ENCODE data around the gene CLN5. TPM values are rescaled to one million over a fixed set of nuclear protein-coding genes. Genes with fewer than 3 reads are reported as not detected.

The CLN5 gene
- total RNA-seq, 1 experiment from 2014 or later = 21.4 TPM

DNA sequence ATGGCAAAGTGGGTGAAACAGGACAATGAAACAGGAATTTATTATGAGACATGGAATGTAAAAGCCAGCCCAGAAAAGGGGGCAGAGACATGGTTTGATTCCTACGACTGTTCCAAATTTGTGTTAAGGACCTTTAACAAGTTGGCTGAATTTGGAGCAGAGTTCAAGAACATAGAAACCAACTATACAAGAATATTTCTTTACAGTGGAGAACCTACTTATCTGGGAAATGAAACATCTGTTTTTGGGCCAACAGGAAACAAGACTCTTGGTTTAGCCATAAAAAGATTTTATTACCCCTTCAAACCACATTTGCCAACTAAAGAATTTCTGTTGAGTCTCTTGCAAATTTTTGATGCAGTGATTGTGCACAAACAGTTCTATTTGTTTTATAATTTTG, 8.6 kb downstream of the CLN5 start:
- POLR2A ChIA-PET = no interaction called here
- Histone ChIP-seq H3K27me3 (ENCODE audit: control insufficient read depth, insufficient read depth, low read length) (no peaks in the 10 kb centered on the region), H3K4me1 (ENCODE audit: control insufficient read depth, insufficient read depth, low read length) (no peaks in the 10 kb centered on the region), H3K4me3 (ENCODE audit: low read depth in 2 of 2, low read length in 2 of 2) (no peak overlapping the region), H3K9me3 (ENCODE audit: control insufficient read depth, insufficient read depth, low read depth, low read length) (no peaks in the 10 kb centered on the region), H3K27ac (ENCODE audit: low read length) (no peak overlapping the region), H3K36me3 (ENCODE audit: control insufficient read depth, insufficient read depth, low read length) (peaks cover 6% of the 10 kb centered on the region; the same call in 1 of the 2 replicates)
- CTCF ChIA-PET = no interaction called here
- BruUV-seq (replicated peaks) = no TSS peak
- TF ChIP-seq, protein P1, sequence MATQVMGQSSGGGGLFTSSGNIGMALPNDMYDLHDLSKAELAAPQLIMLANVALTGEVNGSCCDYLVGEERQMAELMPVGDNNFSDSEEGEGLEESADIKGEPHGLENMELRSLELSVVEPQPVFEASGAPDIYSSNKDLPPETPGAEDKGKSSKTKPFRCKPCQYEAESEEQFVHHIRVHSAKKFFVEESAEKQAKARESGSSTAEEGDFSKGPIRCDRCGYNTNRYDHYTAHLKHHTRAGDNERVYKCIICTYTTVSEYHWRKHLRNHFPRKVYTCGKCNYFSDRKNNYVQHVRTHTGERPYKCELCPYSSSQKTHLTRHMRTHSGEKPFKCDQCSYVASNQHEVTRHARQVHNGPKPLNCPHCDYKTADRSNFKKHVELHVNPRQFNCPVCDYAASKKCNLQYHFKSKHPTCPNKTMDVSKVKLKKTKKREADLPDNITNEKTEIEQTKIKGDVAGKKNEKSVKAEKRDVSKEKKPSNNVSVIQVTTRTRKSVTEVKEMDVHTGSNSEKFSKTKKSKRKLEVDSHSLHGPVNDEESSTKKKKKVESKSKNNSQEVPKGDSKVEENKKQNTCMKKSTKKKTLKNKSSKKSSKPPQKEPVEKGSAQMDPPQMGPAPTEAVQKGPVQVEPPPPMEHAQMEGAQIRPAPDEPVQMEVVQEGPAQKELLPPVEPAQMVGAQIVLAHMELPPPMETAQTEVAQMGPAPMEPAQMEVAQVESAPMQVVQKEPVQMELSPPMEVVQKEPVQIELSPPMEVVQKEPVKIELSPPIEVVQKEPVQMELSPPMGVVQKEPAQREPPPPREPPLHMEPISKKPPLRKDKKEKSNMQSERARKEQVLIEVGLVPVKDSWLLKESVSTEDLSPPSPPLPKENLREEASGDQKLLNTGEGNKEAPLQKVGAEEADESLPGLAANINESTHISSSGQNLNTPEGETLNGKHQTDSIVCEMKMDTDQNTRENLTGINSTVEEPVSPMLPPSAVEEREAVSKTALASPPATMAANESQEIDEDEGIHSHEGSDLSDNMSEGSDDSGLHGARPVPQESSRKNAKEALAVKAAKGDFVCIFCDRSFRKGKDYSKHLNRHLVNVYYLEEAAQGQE (IDR thresholded peaks at IDR 0.05; ENCODE audit: insufficient read depth in 1 of 2, low read depth in 2 of 2, low read length in 1 of 2) = no peak
- TF ChIP-seq POLR2AphosphoS5 (IDR thresholded peaks at IDR 0.05; ENCODE audit: low read depth, low read length) (no peak), TCF7L2 (IDR thresholded peaks at IDR 0.05; ENCODE audit: low read depth, low read length) (no peak), SIN3A (IDR thresholded peaks at IDR 0.05; ENCODE audit: borderline replicate concordance, insufficient read depth, low read depth, low read length) (no peak)
- TF ChIP-seq, protein P2, sequence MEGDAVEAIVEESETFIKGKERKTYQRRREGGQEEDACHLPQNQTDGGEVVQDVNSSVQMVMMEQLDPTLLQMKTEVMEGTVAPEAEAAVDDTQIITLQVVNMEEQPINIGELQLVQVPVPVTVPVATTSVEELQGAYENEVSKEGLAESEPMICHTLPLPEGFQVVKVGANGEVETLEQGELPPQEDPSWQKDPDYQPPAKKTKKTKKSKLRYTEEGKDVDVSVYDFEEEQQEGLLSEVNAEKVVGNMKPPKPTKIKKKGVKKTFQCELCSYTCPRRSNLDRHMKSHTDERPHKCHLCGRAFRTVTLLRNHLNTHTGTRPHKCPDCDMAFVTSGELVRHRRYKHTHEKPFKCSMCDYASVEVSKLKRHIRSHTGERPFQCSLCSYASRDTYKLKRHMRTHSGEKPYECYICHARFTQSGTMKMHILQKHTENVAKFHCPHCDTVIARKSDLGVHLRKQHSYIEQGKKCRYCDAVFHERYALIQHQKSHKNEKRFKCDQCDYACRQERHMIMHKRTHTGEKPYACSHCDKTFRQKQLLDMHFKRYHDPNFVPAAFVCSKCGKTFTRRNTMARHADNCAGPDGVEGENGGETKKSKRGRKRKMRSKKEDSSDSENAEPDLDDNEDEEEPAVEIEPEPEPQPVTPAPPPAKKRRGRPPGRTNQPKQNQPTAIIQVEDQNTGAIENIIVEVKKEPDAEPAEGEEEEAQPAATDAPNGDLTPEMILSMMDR (IDR thresholded peaks at IDR 0.05) = no peak
- no peak for DNase-seq (ENCODE audit: low read depth, low spot score)
- intact Hi-C loops (cut with micrococcal nuclease; ENCODE audit: unreplicated experiment) (no loop called here), in situ Hi-C loops (cut with HindIII; ENCODE audit: low pct_unique_long_range_greater_than_20kb, low sequenced_read_pairs) (no loop called here)
- no peak for ATAC-seq

DNA sequence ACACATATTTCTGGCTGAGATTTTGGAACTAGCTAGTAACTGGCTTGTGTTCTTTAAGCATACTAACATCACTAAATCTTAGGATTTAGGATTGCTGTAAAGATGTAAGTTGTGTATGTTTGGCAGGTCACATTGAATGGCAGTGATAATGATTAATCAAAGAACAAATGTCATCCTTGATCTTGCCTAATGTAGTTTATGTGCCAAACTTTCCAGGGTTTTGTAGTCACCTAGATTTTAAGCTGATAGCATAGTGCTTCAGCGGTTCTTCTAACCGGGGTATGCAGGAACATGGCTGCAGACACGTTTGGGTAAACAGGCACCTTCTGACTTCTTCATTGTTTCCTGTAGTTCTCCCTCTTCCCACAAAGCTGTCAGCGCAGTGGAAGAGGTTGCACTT, 9.7 kb downstream of the CLN5 start:
- no peaks in the 10 kb centered on the region for H3K4me1 ChIP-seq (ENCODE audit: control insufficient read depth, insufficient read depth, low read length)
- intact Hi-C loops (cut with micrococcal nuclease; ENCODE audit: unreplicated experiment) = no loop called here
- DNase-seq (ENCODE audit: low read depth, low spot score) (no peak), ATAC-seq (no peak)
- H3K27me3 ChIP-seq (ENCODE audit: control insufficient read depth, insufficient read depth, low read length) = no peaks in the 10 kb centered on the region
- ChIA-PET CTCF (interaction anchor here (0.8 kb wide), 1 partner anchor 1326 kb away, joined by 4 read pairs; no protein-coding TSS in a partner anchor), POLR2A (no interaction called here)
- no peak overlapping the region for H3K27ac ChIP-seq (ENCODE audit: low read length)
- H3K4me3 ChIP-seq (ENCODE audit: low read depth in 2 of 2, low read length in 2 of 2) = no peak overlapping the region
- no TSS peak for BruUV-seq (replicated peaks)
- in situ Hi-C loops (cut with HindIII; ENCODE audit: low pct_unique_long_range_greater_than_20kb, low sequenced_read_pairs) = no loop called here
- no peak for TF ChIP-seq SIN3A (IDR thresholded peaks at IDR 0.05; ENCODE audit: borderline replicate concordance, insufficient read depth, low read depth, low read length)
- TF ChIP-seq, protein P1 (IDR thresholded peaks at IDR 0.05; ENCODE audit: insufficient read depth in 1 of 2, low read depth in 2 of 2, low read length in 1 of 2) = no peak
- TF ChIP-seq, protein P2 (IDR thresholded peaks at IDR 0.05) = no peak
- no peaks in the 10 kb centered on the region for H3K9me3 ChIP-seq (ENCODE audit: control insufficient read depth, insufficient read depth, low read depth, low read length)
- peaks cover 7% of the 10 kb centered on the region; the same call in 1 of the 2 replicates for H3K36me3 ChIP-seq (ENCODE audit: control insufficient read depth, insufficient read depth, low read length)
